Mucosa of rectum (tissue), 2 donors: ENCODE measurements around the gene HSPB9.
"Not testable (repeated sequence)": the region's sequence is repeated elsewhere in the genome, so short reads cannot be mapped to it uniquely, and the experiment has no call there.

Experiments
- H3K27ac ChIP-seq, 2 donors: one replicate each; pipeline ENCODE4 v1.7.0; 2013; ENCODE audit warnings: inconsistent platforms in 2 of 2, low read depth in 2 of 2, low read length in 2 of 2
- H3K27me3 ChIP-seq, 2 donors: one replicate each; pipeline ENCODE4 v1.7.0; 2013; ENCODE audit warnings: low read length in 2 of 2; ENCODE audit not compliant: control insufficient read depth in 2 of 2, insufficient read depth in 2 of 2
- H3K36me3 ChIP-seq, 2 donors: one replicate each; pipeline ENCODE4 v1.7.0; 2013; ENCODE audit warnings: low read length in 2 of 2; ENCODE audit not compliant: control insufficient read depth in 2 of 2, insufficient read depth in 2 of 2
- H3K4me1 ChIP-seq, 2 donors: one replicate each; pipeline ENCODE4 v1.7.0; 2013; ENCODE audit warnings: low read length in 2 of 2, mild to moderate bottlenecking in 1 of 2; ENCODE audit not compliant: control insufficient read depth in 2 of 2, insufficient read depth in 2 of 2
- H3K4me3 ChIP-seq, 2 donors: one replicate each; pipeline ENCODE4 v1.7.0; 2013; ENCODE audit warnings: low read length in 2 of 2
- H3K9ac ChIP-seq, 2 donors: one replicate each; pipeline ENCODE4 v1.7.0; 2013; ENCODE audit warnings: low read length in 2 of 2, low read depth in 1 of 2, mild to moderate bottlenecking in 1 of 2
- H3K9me3 ChIP-seq, 2 donors: one replicate each; pipeline ENCODE4 v1.7.0; 2013; ENCODE audit warnings: low read length in 2 of 2; ENCODE audit not compliant: control insufficient read depth in 2 of 2
- donor health status: healthy.
- donor health status: Normal muscosa, but diverticular disease.

Gene HSPB9

GRCh38 chr17:42142371-42142896, 19.8 kb downstream of the HSPB9 start:
- H3K27ac ChIP-seq = no peak overlapping the region
- H3K4me1 ChIP-seq = peaks cover 0 to 5% of the 10 kb centered on the region in 2 donors
- H3K9ac ChIP-seq = no peak overlapping the region
- no peaks in the 10 kb centered on the region for H3K27me3 ChIP-seq
- H3K9me3 ChIP-seq = no peaks in the 10 kb centered on the region
- peaks cover 18 to 33% of the 10 kb centered on the region in 2 donors for H3K36me3 ChIP-seq
- H3K4me3 ChIP-seq = no peak overlapping the region

- H3K9me3 ChIP-seq, H3K4me1 ChIP-seq, H3K27ac ChIP-seq, H3K4me3 ChIP-seq, H3K9ac ChIP-seq, H3K27me3 ChIP-seq: not testable (repeated sequence)
- H3K36me3 ChIP-seq = peaks cover 21 to 35% of the 10 kb centered on the region in 2 donors
Observed at GRCh38 chr17:42143138-42143537, 20.5 kb downstream of the HSPB9 start.

DNA sequence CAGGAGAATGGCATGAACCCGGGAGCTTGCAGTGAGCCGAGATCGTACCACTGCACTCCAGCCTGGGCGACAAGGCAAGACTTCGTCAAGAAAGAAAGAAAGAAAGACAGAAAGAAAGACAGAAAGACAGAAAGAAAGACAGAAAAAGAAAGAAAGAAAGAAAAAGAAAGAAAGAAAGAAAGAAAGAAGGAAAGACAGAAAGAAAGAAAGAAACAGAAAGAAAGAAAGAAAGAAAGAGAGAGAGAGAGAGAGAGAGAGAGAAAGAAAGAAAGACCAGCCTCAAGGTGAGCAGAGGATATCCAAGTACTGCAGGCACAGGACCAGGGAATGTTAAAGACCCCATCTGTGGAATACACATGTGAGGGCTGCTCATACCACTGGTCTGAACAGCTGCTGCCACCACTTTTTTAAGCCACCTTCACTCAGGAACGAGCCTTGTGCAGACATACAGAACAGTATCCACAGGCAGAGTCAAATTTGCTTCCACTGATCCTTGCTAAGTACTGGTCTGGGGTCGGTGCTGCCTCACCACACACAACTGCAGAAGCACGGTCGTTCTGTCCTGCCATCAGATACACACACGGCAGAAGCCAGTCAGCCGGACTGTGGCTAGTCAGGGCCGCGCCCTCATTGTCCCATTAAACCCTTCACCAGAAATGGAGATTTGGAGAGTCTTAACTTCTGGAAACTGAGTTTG, 24.5 kb downstream of the HSPB9 start:
- Histone ChIP-seq H3K9me3 (no peaks in the 10 kb centered on the region), H3K27me3 (no peaks in the 10 kb centered on the region), H3K27ac (no peak overlapping the region), H3K36me3 (peaks cover 14 to 31% of the 10 kb centered on the region in 2 donors), H3K4me1 (no peaks in the 10 kb centered on the region), H3K9ac (no peak overlapping the region), H3K4me3 (no peak overlapping the region)

DNA sequence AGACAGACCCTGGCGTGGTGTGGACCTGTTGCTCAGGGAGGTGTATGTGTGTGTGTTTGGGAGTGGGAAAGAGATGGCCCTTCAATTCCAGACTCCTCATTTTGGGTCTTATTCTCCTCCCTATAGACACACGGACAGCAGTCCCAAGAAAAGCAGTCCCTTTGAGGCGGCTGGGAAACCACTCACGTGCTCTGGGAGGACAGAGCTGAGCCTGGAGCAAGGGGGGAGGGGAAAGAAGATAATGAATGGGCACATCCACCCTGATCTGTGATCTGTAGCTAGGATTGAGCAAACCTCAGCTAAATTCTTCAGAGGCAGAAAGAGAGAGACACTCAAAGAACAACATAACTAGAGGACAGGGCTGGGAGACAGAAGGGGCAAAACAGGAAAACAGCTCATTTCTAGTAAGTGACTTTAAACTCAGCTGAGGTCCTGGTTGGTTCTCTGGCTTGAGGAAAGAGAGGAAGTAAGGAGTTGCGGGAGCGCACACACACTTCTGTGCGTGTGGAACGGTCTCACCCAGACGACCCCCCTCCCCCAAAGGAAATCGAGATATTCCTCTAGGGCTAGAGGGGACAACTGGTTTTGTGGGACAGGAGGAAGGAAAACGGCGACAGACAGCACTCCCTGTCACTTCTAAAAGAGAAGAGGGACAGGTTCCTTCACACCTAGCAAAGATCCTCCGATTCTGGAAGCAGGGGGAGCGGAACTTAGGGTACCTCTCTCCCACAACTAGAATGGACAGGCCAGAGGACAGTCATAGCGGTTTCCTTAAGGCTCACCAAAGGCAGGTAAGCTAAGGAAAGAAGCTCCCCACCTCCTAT, 31.5 kb downstream of the HSPB9 start:
- Histone ChIP-seq H3K27me3 (no peaks in the 10 kb centered on the region), H3K4me3 (peak overlapping the region; percentile 93 to 99), H3K36me3 (peaks cover 2 to 8% of the 10 kb centered on the region in 2 donors), H3K9me3 (no peaks in the 10 kb centered on the region), H3K27ac (peak overlapping the region; percentile 61 to 78), H3K9ac (peak overlapping the region; percentile 87 to 97), H3K4me1 (peaks cover 16% of the 10 kb centered on the region in 2 donors)

DNA sequence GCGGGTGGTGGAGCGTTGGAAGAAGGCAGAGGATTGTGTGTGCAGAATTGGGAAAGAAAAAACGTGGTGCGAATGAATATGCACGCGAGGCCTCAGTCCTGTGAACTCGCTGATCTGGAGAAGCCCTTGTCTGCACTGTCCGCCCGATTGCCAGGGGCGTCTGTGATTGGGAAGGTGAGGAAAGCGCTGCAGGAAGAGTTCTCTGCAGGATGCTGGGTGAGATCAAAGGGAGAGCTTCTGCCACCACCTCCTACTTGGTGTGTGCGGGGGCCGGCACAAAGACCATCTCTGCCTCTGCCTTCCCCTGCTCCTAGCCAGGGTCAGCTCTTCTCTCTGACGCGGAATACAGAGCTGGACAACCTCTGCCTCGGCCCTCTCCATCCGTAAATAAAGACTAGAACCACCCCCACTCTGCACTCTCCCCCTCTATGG, 33.0 kb downstream of the HSPB9 start:
- Histone ChIP-seq H3K36me3 (peaks cover 2 to 8% of the 10 kb centered on the region in 2 donors), H3K9me3 (no peaks in the 10 kb centered on the region), H3K9ac (peak overlapping the region in 1 of 2 donors; percentile 38), H3K4me1 (peaks cover 16% of the 10 kb centered on the region in 2 donors), H3K27ac (no peak overlapping the region), H3K27me3 (no peaks in the 10 kb centered on the region), H3K4me3 (peak overlapping the region; percentile 43 to 62)

DNA sequence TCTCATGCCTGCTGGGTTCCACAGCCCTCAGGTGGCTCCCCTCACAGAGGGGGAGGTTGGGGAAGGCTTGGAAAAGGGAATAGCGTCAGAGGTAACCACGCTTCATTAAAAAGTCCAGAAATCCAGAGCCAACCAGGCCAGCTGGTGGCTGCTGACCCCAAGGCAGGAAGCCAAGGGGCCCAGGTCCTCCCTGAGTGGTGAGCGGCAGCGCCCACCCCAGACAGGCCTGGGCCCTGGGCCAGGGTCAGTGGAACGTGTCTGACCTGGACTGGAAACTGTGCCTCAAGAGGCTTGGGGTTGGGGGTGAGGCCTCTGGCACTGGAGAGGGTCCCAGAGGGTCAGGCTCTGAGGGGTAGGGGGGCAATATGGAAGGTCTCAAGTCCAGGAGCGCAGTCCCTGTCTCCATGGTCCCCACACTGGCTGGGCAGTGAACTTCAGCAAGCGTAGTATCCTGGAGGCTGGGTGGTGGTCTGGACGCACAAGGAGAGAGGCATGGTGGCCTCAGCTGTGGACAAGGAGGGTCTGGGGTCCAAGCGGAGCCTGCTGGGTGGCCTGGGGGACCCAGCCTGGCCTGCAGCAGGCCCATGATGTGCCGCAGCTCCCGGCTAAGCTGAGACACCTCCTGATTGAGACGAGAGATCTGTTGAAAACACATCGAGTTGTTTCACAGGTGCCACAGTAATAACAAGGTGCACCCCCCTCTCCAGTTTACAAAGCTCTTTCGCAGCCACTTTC, 37.4 kb downstream of the HSPB9 start:
- Histone ChIP-seq H3K4me1 (peaks cover 0 to 4% of the 10 kb centered on the region in 2 donors), H3K27ac (no peak overlapping the region), H3K9me3 (no peaks in the 10 kb centered on the region), H3K27me3 (no peaks in the 10 kb centered on the region), H3K4me3 (no peak overlapping the region), H3K9ac (no peak overlapping the region), H3K36me3 (no peaks in the 10 kb centered on the region)

GRCh38 chr17:42160531-42160910, 37.9 kb downstream of the HSPB9 start:
- Histone ChIP-seq H3K9ac (no peak overlapping the region), H3K27ac (no peak overlapping the region), H3K27me3 (no peaks in the 10 kb centered on the region), H3K4me3 (no peak overlapping the region), H3K9me3 (no peaks in the 10 kb centered on the region), H3K4me1 (peaks cover 0 to 1% of the 10 kb centered on the region in 2 donors), H3K36me3 (no peaks in the 10 kb centered on the region)

DNA sequence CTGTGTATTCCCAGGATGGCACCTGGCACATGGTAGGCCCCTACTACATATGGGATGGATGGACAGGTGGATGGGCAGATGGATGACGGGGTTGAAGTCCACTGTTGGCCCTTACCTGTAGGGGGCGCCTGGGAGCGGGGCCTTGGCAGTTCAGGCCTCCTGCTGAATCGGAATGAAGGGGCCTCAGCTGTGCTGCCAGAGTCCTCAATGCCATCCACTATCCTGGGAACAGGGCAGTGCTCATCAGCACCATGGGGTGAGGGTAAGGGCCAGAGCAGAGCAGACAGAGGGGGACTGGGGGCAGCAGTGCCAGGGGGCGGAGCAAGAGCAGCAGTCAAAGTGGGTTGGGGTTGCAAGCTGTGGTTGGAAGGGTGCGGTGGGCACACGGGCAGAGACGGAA, 40.5 kb downstream of the HSPB9 start:
- H3K4me3 ChIP-seq = no peak overlapping the region
- H3K27ac ChIP-seq = no peak overlapping the region
- no peaks in the 10 kb centered on the region for H3K4me1 ChIP-seq
- no peaks in the 10 kb centered on the region for H3K36me3 ChIP-seq
- H3K27me3 ChIP-seq = no peaks in the 10 kb centered on the region
- no peak overlapping the region for H3K9ac ChIP-seq
- H3K9me3 ChIP-seq = no peaks in the 10 kb centered on the region

GRCh38 chr17:42163696-42164407, 41.2 kb downstream of the HSPB9 start:
- H3K4me1 ChIP-seq = no peaks in the 10 kb centered on the region
- H3K9ac ChIP-seq = no peak overlapping the region
- no peak overlapping the region for H3K27ac ChIP-seq
- H3K27me3 ChIP-seq = no peaks in the 10 kb centered on the region
- H3K9me3 ChIP-seq = no peaks in the 10 kb centered on the region
- H3K4me3 ChIP-seq = no peak overlapping the region
- no peaks in the 10 kb centered on the region for H3K36me3 ChIP-seq
